Measurements from ENCODE around the gene WNT5A. TPM values are rescaled to one million over a fixed set of nuclear protein-coding genes. Genes with fewer than 3 reads are reported as not detected.

WNT5A gene
- total and polyA plus RNA-seq, 2 donors (not counting 1 experiment from before 2014, with no cell fraction given): not detected

DNA sequence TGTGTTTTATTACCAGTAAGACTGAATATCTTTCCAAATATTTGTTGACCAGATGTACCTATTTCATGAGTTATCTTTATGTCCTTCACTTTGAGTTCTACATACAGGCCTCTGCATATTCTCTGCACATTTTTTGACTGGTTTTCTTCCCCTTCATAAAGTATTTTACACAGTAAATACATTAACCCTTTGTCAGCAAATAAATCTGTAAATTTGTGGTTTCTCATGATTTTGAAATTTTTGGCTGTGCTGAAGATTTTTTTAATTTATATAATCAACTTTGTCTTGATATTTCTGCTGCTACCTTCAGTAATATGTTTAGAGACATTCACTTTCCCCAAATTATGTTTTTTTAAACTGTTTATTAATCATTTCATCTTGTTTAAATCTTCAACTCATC lies 50.5 kb downstream of the WNT5A start:
- ATAC-seq (ENCODE audit: low read depth) (no peak), DNase-seq (no peak)
- Histone ChIP-seq H3K36me3 (replicated peaks in 1 of 2; ENCODE audit: control extremely low read depth in 1 of 2, control insufficient read depth in 1 of 2, extremely low read depth in 1 of 2, insufficient read depth in 2 of 2, low read length in 1 of 2) (no peaks in the 10 kb centered on the region), H3K4me1 (ENCODE audit: control insufficient read depth in 2 of 2, insufficient read depth in 2 of 2, low read length in 2 of 2) (no peaks in the 10 kb centered on the region), H3K27ac (ENCODE audit: low read length in 2 of 2) (no peak overlapping the region), H3K4me3 (ENCODE audit: control extremely low read depth in 1 of 5, extremely low read depth in 1 of 5, insufficient read depth in 1 of 5, low read depth in 2 of 5, low read length in 4 of 5) (no peak overlapping the region), H4K20me1 (ENCODE audit: control insufficient read depth, insufficient read depth, low read length, poor library complexity, severe bottlenecking) (no peaks in the 10 kb centered on the region), H3K9ac (ENCODE audit: low read length) (no peak overlapping the region), H3K79me2 (ENCODE audit: control insufficient read depth, insufficient read depth, low read length) (no peaks in the 10 kb centered on the region), H3K27me3 (replicated peaks in 1 of 4; ENCODE audit: control extremely low read depth in 1 of 4, control insufficient read depth in 3 of 4, insufficient read depth in 4 of 4, low read length in 3 of 4) (no peaks in the 10 kb centered on the region), H3K4me2 (replicated peaks; ENCODE audit: low read depth, low read length, poor library complexity, severe bottlenecking) (no peak overlapping the region), H2AFZ (ENCODE audit: insufficient read depth, low read depth, low read length, poor library complexity, severe bottlenecking) (no peak overlapping the region), H3K9me3 (ENCODE audit: control extremely low read depth in 1 of 3, control insufficient read depth in 2 of 3, insufficient read depth in 1 of 3, low read length in 2 of 3) (no peaks in the 10 kb centered on the region)
- H3K9me3 Mint-ChIP-seq (ENCODE audit: insufficient read depth): no peaks in the 10 kb centered on the region
- intact Hi-C loops (cut with micrococcal nuclease): no loop called here
- TF ChIP-seq EZH2 (IDR thresholded peaks at IDR 0.05; ENCODE audit: borderline replicate concordance, insufficient read depth, low read depth, low read length, poor library complexity, severe bottlenecking): no peak
- TF ChIP-seq, protein P1, sequence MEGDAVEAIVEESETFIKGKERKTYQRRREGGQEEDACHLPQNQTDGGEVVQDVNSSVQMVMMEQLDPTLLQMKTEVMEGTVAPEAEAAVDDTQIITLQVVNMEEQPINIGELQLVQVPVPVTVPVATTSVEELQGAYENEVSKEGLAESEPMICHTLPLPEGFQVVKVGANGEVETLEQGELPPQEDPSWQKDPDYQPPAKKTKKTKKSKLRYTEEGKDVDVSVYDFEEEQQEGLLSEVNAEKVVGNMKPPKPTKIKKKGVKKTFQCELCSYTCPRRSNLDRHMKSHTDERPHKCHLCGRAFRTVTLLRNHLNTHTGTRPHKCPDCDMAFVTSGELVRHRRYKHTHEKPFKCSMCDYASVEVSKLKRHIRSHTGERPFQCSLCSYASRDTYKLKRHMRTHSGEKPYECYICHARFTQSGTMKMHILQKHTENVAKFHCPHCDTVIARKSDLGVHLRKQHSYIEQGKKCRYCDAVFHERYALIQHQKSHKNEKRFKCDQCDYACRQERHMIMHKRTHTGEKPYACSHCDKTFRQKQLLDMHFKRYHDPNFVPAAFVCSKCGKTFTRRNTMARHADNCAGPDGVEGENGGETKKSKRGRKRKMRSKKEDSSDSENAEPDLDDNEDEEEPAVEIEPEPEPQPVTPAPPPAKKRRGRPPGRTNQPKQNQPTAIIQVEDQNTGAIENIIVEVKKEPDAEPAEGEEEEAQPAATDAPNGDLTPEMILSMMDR (IDR thresholded peaks at IDR 0.05): no peak
- H3K4me1 Mint-ChIP-seq: no peaks in the 10 kb centered on the region
- H3K27ac Mint-ChIP-seq: no peak overlapping the region
- ChIA-PET POLR2A (no interaction called here), CTCF (no interaction called here)
- H3K4me3 Mint-ChIP-seq: no peak overlapping the region
- peaks cover 6% of the 10 kb centered on the region for H3K27me3 Mint-ChIP-seq

DNA sequence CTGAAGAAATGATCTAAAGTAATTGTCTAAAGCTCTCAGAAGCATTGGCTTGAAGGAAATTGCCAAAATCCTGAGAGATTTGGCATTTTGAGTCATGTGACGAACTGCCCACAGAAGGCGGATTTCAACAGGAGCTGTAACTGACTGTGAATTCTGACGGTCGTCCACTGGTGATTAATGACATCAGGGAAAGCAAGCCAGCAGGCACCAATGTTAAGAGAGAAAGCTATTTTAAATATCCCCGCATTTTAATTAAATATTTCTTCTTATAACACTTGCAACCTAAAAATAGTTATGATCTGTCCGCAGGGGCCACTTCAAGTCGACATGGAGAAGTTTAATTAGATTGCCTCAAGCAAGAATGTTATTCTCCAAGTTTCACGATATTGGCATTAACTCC lies 51.6 kb downstream of the WNT5A start:
- H3K9me3 Mint-ChIP-seq (ENCODE audit: insufficient read depth): no peaks in the 10 kb centered on the region
- Histone ChIP-seq H3K36me3 (replicated peaks in 1 of 2; ENCODE audit: control extremely low read depth in 1 of 2, control insufficient read depth in 1 of 2, extremely low read depth in 1 of 2, insufficient read depth in 2 of 2, low read length in 1 of 2) (no peaks in the 10 kb centered on the region), H3K27me3 (replicated peaks in 1 of 4; ENCODE audit: control extremely low read depth in 1 of 4, control insufficient read depth in 3 of 4, insufficient read depth in 4 of 4, low read length in 3 of 4) (no peaks in the 10 kb centered on the region), H4K20me1 (ENCODE audit: control insufficient read depth, insufficient read depth, low read length, poor library complexity, severe bottlenecking) (no peaks in the 10 kb centered on the region), H3K9ac (ENCODE audit: low read length) (no peak overlapping the region), H2AFZ (ENCODE audit: insufficient read depth, low read depth, low read length, poor library complexity, severe bottlenecking) (no peak overlapping the region), H3K4me2 (replicated peaks; ENCODE audit: low read depth, low read length, poor library complexity, severe bottlenecking) (no peak overlapping the region), H3K9me3 (ENCODE audit: control extremely low read depth in 1 of 3, control insufficient read depth in 2 of 3, insufficient read depth in 1 of 3, low read length in 2 of 3) (peaks cover 0 to 4% (median 0%) of the 10 kb centered on the region in 3 donors), H3K27ac (ENCODE audit: low read length in 2 of 2) (no peak overlapping the region), H3K79me2 (ENCODE audit: control insufficient read depth, insufficient read depth, low read length) (no peaks in the 10 kb centered on the region), H3K4me1 (ENCODE audit: control insufficient read depth in 2 of 2, insufficient read depth in 2 of 2, low read length in 2 of 2) (no peaks in the 10 kb centered on the region), H3K4me3 (ENCODE audit: control extremely low read depth in 1 of 5, extremely low read depth in 1 of 5, insufficient read depth in 1 of 5, low read depth in 2 of 5, low read length in 4 of 5) (no peak overlapping the region)
- ATAC-seq (ENCODE audit: low read depth) (no peak), DNase-seq (no peak)
- CTCF ChIA-PET: no interaction called here
- no peak overlapping the region for H3K27ac Mint-ChIP-seq
- intact Hi-C loops (cut with micrococcal nuclease): no loop called here
- peaks cover 6% of the 10 kb centered on the region for H3K27me3 Mint-ChIP-seq
- TF ChIP-seq, protein P1 (IDR thresholded peaks at IDR 0.05): no peak
- no peak for TF ChIP-seq EZH2 (IDR thresholded peaks at IDR 0.05; ENCODE audit: borderline replicate concordance, insufficient read depth, low read depth, low read length, poor library complexity, severe bottlenecking)
- H3K4me3 Mint-ChIP-seq: no peak overlapping the region
- H3K4me1 Mint-ChIP-seq: no peaks in the 10 kb centered on the region
- POLR2A ChIA-PET: no interaction called here
- WGBS (ENCODE audit: insufficient coverage): 74% methylated on average over 4 of the region's 8 CpGs
